Upper lobe of right lung (tissue), 1 donor: ENCODE data around the gene ZNF160. TPM values are rescaled to one million over a fixed set of nuclear protein-coding genes. Genes with fewer than 3 reads are reported as not detected.

Experiments
- ATAC-seq: fragments of 200-7000 bp; cut with Tn5 transposase; one replicate; pipeline ENCODE4 v1.9.1; 2020; ENCODE audit warnings: mild to moderate bottlenecking, moderate library complexity
- DNase-seq: peaks from one replicate; pipeline ENCODE4 v3.0.0-alpha.2; 2020
- H3K27ac ChIP-seq: fragments of 200-600 bp; one replicate; pipeline ENCODE4 v1.8.0; 2022
- H3K27me3 ChIP-seq: fragments of 200-600 bp; one replicate; pipeline ENCODE4 v1.8.0; 2022; ENCODE audit warnings: mild to moderate bottlenecking
- H3K36me3 ChIP-seq: fragments of 200-600 bp; one replicate; pipeline ENCODE4 v1.8.0; 2022
- H3K4me1 ChIP-seq: fragments of 200-600 bp; one replicate; pipeline ENCODE4 v1.8.0; 2022
- H3K4me3 ChIP-seq: fragments of 200-600 bp; one replicate; pipeline ENCODE4 v1.8.0; 2022; ENCODE audit warnings: mild to moderate bottlenecking
- H3K9me3 ChIP-seq: fragments of 200-600 bp; one replicate; pipeline ENCODE4 v1.8.0; 2022
- CTCF ChIP-seq: fragments of 200-600 bp; IDR thresholded peaks from one replicate; pipeline ENCODE4 v1.8.0; 2022; ENCODE audit warnings: antibody characterized with exemption
- intact Hi-C: fragments of 100-400 bp; cut with DNase I; formaldehyde crosslinking; loops from one replicate; pipeline ENCODE4 v1.11.0; 2022
- total RNA-seq: library from RNA; stranded (reverse); fragmentation: NEBNext Ultra II Directional; extraction: Animal tissue kit (Norgen Biotek cat#: 25700); gene quantifications from one replicate; pipeline ENCODE4 v1.2.1, GENCODE V29; 2021
- donor health status: DM: no; HTN: yes; CAD: no; lungs with severe emphysema.

The ZNF160 gene
- total RNA-seq, 1 donor from 2014 or later: 35.3 TPM

- no peak for TF ChIP-seq CTCF
- Histone ChIP-seq H3K27me3 (no peaks in the 10 kb centered on the region), H3K36me3 (peaks cover 77% of the 10 kb centered on the region), H3K9me3 (peaks cover 11% of the 10 kb centered on the region), H3K27ac (no peak overlapping the region), H3K4me3 (no peak overlapping the region), H3K4me1 (no peaks in the 10 kb centered on the region)
- intact Hi-C loops: no loop called here
- no peak for ATAC-seq
- no peak for DNase-seq
These were observed 17.7 kb downstream of the ZNF160 start for GRCh38 chr19:53085496-53085895.

GRCh38 chr19:53082929-53083328 is 20.3 kb downstream of the ZNF160 start:
- intact Hi-C loops: no loop called here
- Histone ChIP-seq H3K36me3 (peaks cover 57% of the 10 kb centered on the region), H3K27ac (no peak overlapping the region), H3K9me3 (peaks cover 11% of the 10 kb centered on the region), H3K4me3 (no peak overlapping the region), H3K4me1 (no peaks in the 10 kb centered on the region), H3K27me3 (no peaks in the 10 kb centered on the region)
- ATAC-seq (no peak), DNase-seq (no peak)
- no peak for TF ChIP-seq CTCF

GRCh38 chr19:53079313-53079924 is 23.8 kb downstream of the ZNF160 start:
- Histone ChIP-seq H3K4me3 (no peak overlapping the region), H3K4me1 (no peaks in the 10 kb centered on the region), H3K9me3 (peaks cover 11% of the 10 kb centered on the region), H3K27me3 (no peaks in the 10 kb centered on the region), H3K36me3 (peaks cover 42% of the 10 kb centered on the region), H3K27ac (no peak overlapping the region)
- intact Hi-C loops: no loop called here
- ATAC-seq (no peak), DNase-seq (no peak)
- TF ChIP-seq CTCF: no peak

- Histone ChIP-seq H3K27me3 (no peaks in the 10 kb centered on the region), H3K4me1 (no peaks in the 10 kb centered on the region), H3K9me3 (peaks cover 11% of the 10 kb centered on the region), H3K4me3 (no peak overlapping the region), H3K36me3 (peaks cover 42% of the 10 kb centered on the region), H3K27ac (no peak overlapping the region)
- ATAC-seq (no peak), DNase-seq (no peak)
- TF ChIP-seq CTCF: no peak
- intact Hi-C loops: no loop called here
These were observed 24.6 kb downstream of the ZNF160 start for GRCh38 chr19:53078668-53079067.

GRCh38 chr19:53076984-53077383 is 26.2 kb downstream of the ZNF160 start:
- intact Hi-C loops: no loop called here
- ATAC-seq: peak; percentile 73
- peaks cover 10% of the 10 kb centered on the region for H3K9me3 ChIP-seq

More at GRCh38 chr19:53076984-53077383, 26.2 kb downstream of the ZNF160 start:
- Histone ChIP-seq H3K36me3 (peaks cover 43% of the 10 kb centered on the region), H3K4me3 (no peak overlapping the region), H3K4me1 (no peaks in the 10 kb centered on the region), H3K27me3 (no peaks in the 10 kb centered on the region), H3K27ac (no peak overlapping the region)
- DNase-seq: no peak
- peak; percentile 58 for TF ChIP-seq CTCF
